Germinal center (tissue), 1 donor: ENCODE measurements around the gene PRKD1.
"Not testable (repeated sequence)": the region's sequence is repeated elsewhere in the genome, so short reads cannot be mapped to it uniquely, and the experiment has no call there.

Experiments
- DNase-seq: peaks from one replicate; pipeline ENCODE4 v3.0.0; 2012; ENCODE audit warnings: mixed read lengths, low spot score

The PRKD1 gene

DNA sequence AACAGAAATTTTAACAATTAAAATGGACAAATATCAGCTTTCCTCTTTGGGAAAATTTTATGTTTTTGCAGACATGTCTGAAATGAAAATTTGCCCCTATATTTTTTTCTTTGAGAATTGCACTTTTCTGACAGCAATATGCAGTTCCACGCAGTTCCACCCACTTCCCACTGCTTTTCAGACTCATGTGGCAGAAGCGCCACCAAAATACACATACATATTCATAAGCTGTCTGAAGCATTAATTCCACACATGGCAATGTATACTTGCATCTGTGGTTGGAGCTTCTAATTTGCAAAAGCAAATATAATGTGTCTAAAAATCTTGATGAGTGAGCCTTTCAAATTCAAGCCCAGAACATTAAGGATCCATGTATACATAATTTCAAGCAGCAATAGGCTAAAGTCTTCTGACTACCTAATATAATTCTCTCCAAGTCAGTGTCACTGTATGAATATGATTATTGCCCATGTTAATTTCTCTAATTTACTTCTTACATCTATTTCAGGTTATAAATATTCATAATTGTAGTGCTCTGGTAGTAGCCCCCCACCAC is 129.5 kb downstream of the PRKD1 start:
- no peak for DNase-seq

DNA sequence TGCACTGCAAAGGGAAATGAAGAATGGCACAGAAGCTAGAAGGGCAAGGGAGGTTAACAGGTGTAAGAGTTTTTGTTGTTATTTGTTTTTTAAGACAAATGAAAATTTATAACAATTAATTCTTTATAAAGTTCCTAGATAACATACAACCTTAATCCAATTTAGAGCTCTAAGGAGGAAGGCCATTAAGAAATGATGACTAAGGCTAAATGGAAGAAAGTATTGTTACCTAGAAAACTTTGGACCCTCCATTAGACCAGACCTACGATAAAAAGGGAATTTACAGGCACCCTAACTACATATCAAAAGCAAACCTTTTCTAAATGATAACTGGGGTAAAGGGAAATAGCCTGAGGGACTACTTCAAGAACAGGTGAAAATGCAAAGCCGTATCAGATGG is 130.8 kb downstream of the PRKD1 start:
- DNase-seq, result no peak

DNA sequence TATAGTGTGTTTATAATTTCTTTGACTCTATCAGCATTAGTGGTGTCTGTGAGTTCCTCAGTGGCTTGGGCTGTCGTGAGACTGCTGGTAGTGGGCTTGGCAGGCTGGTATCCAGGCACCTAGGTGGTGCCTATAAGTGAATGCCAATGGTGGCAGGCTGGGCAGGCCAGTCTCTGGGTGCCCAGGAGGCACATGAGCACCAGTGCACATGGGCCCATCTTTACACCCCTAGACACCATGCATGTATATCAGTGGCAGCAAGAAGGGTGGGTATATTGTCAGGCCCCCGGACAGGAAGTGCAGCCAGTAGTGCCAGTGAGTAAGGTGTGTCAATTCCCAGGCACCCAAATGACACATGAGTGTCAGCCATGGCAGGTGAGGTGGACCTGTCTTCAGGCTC is 138.2 kb downstream of the PRKD1 start:
- DNase-seq, result no peak

DNA sequence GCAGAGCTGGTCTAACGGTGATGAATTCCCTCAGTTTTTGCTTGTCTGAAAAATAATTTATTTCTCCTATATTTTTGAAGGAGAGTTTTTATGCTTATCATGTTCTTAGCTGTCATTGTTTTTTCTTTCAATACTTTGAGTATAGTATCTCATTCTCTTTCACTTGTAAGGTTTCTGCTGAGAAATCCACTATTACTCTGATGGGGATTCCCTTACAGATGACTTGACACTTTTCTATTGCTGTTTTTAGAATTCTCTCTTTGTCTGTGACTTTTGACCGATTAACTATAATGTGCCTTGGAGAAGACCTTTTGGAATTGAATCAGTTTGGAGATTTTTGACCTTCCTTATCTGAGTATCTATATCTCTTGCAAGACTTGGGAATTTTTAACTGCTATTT is 139.6 kb downstream of the PRKD1 start:
- no peak for DNase-seq

DNA sequence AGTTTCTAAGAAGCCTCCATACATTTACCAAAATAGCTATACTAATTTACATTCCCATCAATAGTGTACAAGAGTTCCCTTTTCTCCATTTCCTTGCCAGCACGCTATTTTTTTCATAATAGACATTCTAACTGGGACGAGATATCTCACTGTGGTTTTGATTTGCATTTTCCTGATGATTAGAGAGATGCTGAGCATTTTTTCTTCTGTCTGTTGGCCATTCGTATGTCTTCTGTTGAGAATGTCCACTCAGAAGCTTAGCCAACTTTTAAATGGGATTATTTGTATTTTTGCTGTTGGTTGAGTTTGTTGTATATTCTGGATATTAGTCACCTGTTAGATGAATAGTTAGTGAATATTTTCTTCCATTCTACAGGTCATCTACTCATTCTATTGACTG is 144.1 kb downstream of the PRKD1 start:
- DNase-seq, result no peak

DNA sequence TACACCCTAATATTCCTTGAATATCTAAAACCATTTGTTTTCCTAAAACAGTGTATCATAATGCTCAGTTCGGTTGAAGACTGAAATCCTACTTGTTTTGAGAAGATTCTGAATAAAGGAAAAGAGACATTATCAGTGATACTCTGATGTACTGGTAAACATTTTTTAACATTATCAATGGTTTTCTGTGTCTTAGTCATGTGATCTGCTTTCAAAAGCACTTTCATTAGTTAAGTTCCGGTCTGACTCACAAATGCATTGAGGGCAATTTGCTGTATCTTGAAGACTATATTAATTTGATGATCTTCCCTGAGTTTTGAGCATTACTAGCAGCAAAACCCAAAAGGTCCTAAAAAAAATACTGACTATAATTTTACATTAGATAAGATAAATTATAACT is 145.6 kb downstream of the PRKD1 start:
- no peak for DNase-seq

DNA sequence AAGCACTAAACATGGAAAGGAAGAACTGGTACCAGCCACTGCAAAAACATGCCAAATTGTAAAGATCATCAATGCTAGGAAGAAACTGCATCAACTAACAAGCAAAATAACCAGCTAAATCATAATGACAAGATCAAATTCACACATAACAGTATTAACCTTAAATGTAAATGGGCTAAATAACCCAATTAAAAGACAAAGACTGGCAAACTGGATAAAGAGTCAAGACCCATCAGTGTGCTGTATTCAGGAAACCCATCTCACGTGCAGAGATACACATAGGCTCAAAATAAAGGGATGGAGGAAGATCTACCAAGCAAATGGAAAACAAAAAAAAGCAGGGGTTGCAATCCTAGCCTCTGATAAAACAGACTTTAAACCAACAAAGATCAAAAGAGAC is 150.5 kb downstream of the PRKD1 start:
- not testable (repeated sequence) for DNase-seq

DNA sequence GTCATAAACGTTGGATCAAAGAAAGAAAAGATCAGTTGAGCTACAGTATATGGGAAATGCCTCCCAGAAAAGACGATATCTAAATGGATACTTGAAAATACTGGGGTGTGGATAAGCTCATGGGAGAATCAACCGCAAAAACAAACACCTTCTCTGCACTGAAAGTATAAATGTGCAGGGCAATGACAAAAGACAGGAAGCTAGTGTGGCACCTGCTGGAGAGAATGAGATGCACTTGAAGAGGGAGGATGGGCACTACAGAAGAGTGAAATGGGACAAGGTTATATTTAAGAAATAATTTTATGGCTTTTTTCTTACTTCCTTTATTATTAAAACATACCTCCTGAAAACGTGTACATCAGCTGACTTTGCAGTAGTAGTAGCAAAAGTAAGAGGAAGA is 153.7 kb downstream of the PRKD1 start:
- DNase-seq, result no peak

DNA sequence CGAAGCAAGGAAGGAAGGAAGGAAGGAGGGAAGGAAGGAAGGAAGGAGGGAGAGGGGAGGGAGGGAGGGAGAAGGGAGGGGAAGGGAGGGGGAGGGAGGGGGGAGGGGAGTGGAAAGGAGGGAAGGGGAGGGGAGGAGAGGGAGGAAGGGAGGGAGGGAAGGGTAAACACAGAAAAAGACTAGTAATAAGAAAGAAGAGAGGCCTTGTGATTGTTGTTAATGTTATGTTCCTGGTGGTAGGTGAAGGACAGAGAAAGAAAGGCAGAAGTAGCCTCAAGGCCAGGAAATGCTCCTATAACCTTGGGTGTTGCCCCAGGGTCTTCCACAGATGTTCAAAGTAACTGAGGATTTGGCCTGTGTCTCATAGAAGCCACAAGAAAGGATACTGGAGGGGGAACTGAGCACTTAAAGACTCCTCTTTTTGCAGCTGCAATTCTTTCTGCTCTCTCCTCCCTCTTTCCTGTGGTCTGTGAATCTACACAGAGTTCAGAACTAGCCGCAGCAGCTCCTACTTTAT is 164.2 kb downstream of the PRKD1 start:
- no peak for DNase-seq

DNA sequence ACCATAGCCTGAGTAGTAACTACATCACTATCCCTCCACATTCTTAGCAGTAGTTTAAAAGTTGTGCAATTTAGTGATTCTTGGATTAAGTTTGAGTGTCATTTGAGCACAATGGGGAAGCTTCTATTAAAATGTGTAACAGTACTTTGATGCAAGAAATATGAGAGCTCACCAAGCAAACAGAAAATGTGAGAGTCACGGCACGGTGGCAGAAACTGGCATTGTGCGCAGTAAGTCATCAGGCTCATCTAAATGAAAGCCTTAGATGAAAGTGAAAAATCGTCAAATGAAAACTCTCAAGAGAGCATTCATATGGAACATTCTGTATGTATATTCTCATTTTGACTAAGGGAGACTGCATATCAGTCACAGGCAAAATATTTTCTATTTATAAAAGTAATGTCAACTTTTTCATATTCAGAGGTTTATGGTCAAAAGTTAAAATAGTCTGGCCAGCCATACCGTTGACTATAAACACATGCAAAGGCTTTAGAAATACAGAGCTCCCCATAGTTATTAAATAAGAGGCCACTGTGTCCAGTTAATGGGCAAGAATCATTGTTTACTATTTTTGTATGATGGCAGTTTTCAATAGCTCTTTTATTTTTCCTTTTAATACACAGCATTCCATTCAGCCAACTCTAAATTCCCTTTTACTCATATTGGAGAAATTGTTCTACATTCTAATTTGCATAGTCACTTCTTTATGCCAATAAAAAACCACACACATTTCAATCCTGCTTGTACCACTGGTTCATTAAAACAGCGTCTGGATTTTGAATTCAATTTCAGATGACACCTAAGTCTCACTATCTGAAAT is 167.9 kb downstream of the PRKD1 start:
- no peak for DNase-seq

DNA sequence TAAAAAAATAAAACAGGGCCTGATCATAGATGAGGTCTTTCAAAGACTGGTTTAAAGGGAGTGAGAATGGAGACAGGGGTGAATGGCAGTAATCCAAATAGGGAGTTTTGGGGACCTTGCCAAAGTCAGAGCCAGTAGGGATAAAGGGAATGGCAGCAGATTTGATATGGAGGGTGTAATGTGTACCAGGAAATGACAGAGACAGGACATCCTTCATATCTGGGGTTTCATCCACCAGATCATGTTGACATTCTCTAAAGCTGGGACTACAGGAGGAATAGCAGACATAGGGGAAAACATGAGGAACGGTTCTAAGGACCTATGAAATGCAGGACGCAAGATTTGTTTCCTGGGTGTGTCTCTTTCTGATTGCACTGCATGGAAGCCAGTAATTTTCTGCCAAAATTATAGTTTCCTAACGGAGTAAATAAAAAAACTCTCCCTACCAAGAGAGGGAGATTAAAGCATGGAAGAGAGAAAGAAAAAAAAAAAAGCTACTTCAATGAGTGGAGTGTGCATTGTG is 169.9 kb downstream of the PRKD1 start:
- no peak for DNase-seq

DNA sequence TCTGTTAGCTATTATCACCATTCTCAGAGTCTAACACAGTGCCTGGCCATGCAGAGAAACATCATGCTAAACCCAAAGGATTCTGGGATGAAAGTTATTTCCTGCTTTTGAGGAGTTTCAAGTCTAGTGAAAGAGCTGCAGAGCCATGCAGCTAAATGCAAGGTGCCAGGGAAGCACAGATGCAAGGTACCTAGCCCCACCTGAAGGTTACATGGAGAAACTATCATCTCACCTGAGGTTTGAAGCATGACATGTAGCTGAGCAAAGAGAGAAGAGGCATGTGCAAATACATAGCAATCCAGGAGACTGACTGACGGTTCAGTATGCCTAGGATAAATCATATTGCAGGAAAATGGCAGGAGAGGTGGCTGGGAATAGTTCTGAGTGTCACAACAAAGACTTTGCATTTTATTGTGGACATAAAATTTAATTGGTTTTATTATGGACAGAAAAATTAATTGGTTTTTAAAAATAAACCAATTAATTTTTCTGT is 170.4 kb downstream of the PRKD1 start:
- no peak for DNase-seq

DNA sequence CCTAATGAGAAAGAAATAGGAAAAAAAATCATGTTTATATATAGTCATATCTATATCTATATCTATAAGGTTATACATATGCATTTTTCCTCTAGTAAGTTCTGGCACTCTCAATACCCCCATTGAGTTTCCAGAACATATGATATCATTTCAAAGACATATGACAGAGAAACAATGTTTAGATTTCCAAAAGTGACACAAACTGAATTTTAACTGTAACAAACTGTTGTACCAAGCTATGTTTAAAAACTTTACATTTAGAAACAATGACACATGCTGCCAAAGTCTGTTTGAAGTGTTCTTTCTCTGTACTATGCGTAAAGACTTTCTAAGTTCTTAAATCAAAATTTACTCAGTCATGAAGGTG is 171.6 kb downstream of the PRKD1 start:
- no peak for DNase-seq

DNA sequence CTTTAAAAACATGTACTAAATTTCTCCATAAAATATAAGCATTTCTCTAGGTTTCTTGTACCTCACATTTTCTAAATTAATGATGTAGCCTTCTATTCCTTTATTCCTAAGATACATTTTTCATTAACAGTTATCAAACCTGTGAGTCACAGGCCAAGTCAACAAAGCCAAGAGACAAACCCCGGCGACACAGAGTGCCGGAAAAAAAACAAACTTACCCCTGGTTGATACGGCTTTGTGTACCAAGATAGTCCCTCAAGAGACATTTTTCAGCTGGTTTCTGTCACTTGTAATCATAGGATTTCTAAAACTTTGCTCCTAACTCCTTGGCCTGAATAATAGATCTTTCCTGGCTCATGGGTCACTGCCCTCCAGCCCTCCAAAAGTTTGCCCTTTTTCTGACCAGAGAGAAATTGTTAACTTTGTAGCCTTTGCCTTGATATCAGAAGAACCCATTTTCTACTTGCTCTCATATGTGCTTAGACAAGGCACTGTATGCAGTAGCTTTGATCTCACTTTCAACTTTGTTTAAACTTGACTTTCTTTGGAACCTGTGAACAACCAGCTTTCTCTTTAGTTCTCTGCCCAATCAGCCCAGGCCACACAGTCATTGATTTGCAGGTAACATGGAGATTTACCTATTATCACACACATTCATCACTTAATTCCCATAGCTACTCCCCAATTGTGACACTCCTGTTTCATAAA is 172.2 kb downstream of the PRKD1 start:
- no peak for DNase-seq

DNA sequence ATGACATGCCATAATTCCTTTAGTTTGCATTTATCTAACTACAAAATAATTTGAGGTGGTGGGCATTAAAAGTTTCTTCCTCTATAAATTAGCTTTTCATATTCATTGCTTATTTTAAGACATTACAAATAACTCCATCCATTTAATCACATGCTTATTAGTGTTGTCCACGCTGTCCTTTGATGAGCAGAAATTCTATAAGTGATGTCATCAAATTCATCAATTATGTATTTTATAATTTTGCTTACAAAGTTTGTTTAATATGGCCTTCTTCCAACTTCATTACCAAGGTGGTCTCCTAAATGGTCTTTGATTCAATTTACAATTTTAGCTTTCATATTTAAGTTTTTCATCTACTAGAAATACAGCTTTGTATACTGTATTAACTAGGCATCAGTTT is 173.5 kb downstream of the PRKD1 start:
- DNase-seq, result no peak

DNA sequence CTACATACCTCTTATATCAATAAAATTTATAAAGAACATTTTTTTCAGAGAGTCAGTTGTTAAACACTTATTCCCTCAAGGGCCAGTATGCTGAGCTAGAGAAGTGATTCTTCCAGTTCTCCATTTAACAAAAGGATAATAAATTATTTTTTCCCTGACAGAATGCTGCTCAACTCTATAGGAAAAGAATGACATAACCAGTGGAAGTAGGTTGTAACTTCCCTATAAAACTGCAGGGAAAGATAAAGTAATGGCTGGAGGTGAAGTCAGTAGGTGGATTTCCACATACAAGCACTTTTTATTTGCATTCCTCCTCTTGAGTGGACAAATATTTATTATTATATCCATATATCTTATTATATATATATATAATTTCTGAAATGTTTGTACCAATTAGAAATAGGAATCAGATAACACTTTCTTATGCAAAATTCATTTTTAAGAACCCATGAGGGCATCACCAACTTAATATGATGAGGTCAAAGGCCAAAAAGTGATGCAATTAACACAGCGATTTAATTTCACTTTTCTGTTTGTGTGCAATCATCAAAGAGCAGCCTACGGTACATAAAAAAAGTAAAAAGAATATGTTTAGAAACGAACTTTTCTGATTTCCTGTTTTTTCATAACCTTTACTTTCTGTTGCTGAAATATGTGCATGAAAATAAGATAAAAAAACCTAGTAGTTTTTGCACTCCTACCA is 175.3 kb downstream of the PRKD1 start:
- no peak for DNase-seq

DNA sequence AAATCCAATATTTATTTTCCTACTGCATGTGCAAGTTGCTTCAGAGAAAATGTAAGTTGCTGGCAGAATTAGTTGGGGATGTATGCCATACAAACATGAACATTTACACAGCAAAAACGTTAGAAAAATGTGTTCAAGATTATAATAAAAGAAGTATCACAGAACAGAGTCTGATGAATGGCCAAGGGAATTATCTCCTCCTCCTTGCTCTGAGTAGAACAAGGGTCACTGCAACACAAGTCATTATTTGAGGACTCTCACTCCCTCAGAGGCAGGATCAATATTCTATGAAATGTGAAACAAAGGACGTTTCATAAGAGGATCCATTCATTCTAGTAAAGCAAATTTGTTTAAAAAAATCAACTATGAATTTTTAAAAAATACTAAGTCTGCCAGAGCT is 177.8 kb downstream of the PRKD1 start:
- no peak for DNase-seq

DNA sequence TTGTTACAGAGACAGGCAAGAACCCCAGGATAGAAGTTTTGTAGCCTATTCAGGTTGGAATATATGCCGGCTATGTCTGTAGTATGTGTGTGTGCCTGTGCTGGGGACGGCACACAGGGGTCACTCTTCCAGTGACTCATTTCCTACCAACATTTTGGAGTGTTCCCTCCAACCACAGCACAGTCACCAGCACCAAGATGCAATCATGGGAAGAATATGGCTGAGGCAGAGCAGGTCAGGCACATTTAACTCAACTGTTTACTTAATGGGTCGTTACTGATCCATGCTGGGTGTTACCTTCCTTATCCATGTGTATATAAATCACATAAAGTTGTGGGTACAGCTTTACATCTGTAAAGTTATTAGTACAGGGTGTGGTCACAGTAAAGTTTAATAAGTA is 178.3 kb downstream of the PRKD1 start:
- no peak for DNase-seq

DNA sequence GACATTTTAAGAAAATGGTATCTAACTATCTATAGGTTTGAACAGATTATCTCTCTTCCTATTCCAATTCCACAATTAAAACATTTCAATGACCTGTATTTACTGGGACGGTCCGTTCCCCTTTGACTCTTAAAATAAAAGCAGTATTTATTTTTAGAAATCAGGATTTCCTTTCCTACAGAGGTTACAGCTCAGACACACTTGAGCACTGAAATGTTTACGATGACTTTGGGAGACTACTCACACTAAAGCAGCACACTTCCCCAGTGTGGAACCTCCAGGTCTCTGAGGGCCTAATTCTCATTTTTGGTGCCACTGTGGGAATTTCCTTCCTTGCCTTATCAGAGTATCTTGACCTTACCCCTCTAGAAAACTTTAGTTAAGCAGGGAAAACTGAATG is 181.8 kb downstream of the PRKD1 start:
- DNase-seq, result no peak

DNA sequence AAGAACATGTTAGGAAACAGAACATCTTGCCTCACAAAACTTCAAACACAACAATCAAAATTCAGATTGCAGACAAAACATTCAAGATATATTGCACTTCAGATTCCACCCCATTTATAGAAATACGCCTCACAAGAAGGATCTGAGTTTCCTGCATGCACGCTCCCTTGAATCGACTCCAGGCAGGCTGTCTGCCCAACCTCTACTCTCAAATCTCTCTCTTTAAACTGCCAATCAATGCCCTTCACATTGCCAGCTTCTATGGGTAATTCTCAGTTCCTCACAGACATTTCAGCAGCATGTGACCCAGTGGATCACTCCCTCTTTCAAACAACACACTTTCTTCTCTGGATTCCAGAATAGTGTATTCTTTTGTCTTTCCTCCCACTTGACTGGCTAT is 184.1 kb downstream of the PRKD1 start:
- DNase-seq, result no peak

DNA sequence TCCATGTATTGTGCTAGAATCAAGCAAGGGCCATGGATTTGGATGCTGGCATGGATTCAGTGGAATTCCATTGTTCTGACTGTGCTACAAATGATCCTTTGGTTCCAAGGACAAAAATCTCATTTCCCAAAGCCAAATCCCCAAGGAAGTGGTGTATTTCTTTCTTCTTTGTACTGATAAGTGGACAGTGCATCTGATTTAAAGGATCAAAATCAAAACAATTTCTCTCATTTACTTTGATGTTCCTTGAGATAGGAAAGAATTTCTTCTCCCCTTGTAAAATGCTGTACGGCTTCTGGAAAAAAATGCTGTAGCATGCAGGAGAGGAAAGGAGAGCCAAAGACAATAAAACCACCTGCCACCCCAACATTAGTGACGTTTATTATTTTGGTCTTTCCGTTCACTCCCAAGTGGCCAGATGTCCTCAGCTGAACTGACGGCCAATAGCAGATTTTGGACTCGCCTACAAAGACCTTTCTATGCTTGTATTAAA is 185.7 kb downstream of the PRKD1 start:
- DNase-seq, result no peak

DNA sequence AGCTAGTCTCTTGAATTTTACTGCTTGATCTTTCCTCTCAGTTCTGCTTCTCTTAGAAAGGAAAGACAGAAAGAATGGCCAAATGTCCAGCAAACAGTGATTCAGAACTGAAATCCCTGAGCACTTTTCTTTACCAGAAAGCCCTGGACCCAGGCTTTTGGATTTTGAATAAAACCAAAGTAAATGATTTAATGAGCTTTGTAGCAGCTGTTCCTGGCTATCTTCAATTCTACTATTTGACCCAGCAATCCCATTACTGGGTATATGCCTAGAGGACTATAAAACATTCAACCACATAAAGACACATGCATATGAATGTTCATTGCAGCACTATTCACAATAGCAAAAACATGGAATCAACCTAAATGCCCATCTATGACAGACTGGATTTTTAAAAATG is 187.2 kb downstream of the PRKD1 start:
- no peak for DNase-seq
